NCI-H128 (cell line): ENCODE measurements around the gene IQCC.
"Not testable (repeated sequence)": the region's sequence is repeated elsewhere in the genome, so short reads cannot be mapped to it uniquely, and the experiment has no call there.

Experiments used
- DNase-seq: peaks from one replicate; lab custom pipeline; 2025; ENCODE audit not compliant: unreplicated experiment; lab: John Stamatoyannopoulos, UW

Gene IQCC

GRCh38 chr1:32205401-32206370, at the start of gene IQCC:
TSS of gene IQCC (plus strand) at chr1:32205671. CDS start at chr1:32205682, 11 bp downstream.
- DNase-seq = peak; percentile 97

GRCh38 chr1:32159189-32159588, 46.3 kb upstream of the IQCC start:
- DNase-seq = no peak

DNA sequence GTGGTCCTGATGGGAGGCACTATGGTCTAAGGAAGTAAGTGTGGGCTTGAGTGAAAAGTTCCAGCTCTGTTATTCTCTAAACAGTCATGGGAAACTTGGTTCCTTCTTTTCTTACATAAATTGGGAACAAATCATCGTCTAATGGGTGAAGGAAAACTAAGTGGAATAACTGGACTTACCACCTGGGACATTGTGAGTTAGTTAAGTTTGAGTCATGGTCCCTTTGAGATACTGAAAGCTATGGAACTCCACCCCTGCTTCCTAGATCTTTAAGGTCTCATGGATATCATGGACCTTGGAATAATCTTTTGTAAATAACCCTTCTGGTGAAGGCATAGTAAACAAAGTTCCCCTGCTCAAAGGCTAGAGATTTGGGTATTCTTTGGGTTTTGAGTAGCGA, 42.1 kb upstream of the IQCC start:
- no peak for DNase-seq

GRCh38 chr1:32165633-32166032, 39.8 kb upstream of the IQCC start:
- DNase-seq = not testable (repeated sequence)

- DNase-seq = no peak
Observed at GRCh38 chr1:32170991-32171390, 34.5 kb upstream of the IQCC start.

DNA sequence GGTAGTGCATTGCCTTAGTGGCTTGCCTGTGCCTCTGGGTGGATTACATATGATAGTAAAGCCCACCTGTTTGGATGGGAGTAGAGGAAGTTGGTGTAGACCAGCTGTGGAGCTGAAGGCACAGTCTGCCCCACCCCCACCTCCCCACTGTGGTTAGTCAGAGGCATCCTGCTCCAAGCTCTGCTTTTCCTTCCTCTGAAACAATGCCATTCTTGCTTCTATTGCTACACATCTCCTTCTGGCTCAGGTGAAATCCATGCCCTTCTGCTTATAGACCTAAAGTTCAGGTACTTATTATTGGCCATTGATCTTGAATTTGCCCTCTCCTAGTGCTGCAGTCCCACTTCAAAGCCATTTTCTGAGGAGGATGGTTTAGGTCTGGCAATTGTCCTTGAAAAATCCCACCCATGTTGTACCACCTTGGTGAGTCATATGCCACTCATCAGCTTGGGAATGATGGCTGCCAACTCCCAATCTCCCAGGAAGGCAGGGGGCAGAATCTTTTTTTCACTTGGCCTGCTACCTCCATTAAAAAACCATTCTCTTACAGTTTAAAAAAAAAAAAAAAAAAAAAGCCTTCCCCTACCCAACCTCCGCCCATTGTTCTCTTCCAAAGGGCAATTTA, 32.7 kb upstream of the IQCC start:
- no peak for DNase-seq

DNA sequence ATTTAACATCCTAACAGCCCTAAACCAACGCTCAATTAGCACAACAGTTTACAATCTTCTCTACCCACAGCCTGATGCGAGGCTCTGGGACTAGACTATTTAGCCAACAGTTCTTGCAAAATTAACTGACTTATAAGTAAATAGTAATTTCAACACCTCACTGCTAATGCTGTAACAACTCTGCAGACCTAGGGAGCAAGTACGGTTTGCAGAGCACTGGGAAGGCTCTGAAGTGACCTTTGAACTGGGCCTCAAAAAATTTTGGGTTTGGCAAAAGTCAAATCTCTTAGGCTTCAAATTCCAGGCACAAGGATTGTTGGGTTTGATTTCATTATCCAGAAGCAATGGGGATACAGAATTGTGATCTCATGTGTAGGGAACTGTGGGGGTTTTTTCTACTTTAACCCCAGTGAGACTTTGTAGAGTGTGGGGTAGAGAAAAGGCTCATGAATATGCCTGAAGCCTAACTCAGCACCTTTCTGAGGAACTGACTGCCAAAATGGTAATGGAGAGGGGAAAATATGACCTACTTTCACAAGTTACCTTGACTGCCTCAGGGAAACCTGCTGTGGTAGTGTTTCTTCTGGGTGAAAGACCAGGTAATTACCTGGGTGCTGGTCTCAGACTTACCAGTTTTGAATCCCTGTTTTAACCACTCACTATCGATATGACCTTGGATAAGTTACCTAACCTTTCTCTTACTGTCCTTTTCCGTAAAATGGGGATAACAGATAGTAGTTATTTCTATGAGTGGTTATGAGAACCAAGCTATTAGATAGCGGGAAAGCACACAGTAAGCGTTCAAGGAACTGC, 26.9 kb upstream of the IQCC start:
- no peak for DNase-seq

GRCh38 chr1:32179193-32179442, 26.4 kb upstream of the IQCC start:
- no peak for DNase-seq

GRCh38 chr1:32179443-32180185, 25.9 kb upstream of the IQCC start, which contains the start of gene TXLNA:
TSS of gene TXLNA (plus strand) at chr1:32179675. CDS start at chr1:32180346, 671 bp downstream.
- peak; percentile 91 for DNase-seq

GRCh38 chr1:32180186-32181060, 25.0 kb upstream of the IQCC start:
- DNase-seq = no peak

DNA sequence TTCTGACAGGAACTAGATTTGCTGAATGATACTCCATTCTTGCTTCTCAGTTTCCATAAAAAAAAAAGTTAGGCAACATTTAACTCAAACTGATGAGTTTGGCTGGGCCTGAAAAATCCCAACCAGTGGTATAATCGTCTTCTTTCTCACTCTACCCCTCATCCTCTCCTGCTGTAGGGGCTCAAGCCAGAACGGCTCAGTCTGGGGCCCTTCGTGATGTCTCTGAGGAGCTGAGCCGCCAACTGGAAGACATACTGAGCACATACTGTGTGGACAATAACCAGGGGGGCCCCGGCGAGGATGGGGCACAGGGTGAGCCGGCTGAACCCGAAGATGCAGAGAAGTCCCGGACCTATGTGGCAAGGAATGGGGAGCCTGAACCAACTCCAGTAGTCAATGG, 24.4 kb upstream of the IQCC start:
- no peak for DNase-seq

DNA sequence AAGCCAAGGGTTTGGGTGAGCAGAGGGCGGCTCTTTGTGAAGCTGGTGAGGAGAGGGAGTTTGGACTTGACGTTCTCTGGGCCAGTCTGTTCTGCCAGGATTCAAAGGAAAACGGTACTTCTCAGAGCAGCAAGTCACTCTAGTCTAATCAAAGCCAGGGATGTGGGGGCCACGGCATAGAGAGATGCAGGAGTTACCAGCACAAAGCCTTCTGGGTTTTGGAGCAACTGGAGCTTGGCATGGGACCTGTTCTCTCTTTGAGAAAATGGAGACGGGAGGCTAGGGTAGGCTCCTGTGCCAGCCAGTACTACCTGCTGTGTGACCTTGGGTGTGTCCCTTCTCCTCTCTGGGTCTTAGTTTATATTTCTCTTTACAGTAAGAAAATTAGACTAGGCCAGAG, 23.9 kb upstream of the IQCC start:
- DNase-seq = no peak

DNA sequence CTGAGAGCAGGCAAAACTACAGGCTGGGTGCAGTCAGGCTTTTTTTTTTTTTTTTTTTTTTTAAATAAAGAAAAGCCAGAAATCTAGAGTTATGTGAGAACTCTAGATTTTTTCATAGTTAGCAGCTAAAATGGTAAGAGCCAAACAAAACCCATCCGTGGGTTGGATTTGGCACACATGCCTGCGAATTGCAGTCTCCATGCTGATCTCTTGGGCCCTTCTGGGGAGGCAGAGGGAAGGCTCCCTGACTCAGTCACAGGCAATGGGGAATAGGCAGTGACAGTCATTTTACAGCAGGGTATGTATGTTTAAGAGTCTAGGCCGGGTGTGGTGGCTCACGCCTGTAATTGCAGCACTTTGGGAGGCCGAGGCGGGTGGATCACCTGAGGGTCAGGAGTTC, 23.4 kb upstream of the IQCC start:
- DNase-seq = no peak

DNA sequence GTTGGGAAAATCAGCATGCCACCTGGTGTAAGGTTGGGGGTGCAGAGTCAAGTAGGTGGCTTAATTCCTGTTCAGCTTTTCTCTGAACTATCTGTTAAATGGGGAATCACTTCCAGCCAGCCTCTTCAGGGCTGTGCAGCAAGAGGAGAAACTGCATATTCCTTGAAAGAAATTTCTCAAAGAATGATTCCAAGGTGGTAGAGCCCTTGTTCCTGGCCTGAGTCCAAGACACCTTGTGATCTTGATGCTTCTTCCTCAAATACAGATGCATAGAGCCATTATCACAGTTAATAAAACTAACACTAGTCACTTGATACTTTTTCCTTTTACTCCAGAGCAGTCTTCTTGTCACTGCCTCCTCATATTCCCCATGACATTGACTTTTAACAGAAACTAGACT, 20.8 kb upstream of the IQCC start:
- no peak for DNase-seq

DNA sequence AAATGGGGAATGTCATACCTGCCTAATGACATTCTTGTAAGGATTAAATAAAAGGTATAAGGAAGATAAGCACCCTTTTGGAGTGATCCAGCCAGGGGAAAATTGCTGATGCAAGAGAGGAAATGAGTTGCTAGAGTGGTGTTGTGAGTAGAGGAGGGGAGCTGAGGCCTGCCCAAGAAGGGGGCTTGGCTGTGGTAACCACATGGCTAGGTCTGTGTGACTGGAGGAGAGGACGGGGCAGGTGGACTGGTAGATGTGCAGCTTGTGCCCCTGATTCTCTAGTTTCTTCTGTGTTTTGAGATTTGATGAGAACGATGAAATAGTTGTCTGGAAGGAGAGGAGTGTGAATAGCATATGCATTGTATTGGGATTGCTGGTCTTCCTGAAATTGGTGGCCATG, 19.4 kb upstream of the IQCC start:
- no peak for DNase-seq

- no peak for DNase-seq
Observed at GRCh38 chr1:32186491-32186890, 19.0 kb upstream of the IQCC start.

- no peak for DNase-seq
Observed at GRCh38 chr1:32187850-32188249, 17.6 kb upstream of the IQCC start.

GRCh38 chr1:32192220-32192948, 13.1 kb upstream of the IQCC start:
- DNase-seq = no peak

- no peak for DNase-seq
Observed at GRCh38 chr1:32194984-32195383, 10.5 kb upstream of the IQCC start.
